ENCODE data around the gene CCDC197.

The CCDC197 gene

GRCh38 chr14:94043756-94044475 lies 46.8 kb downstream of the CCDC197 start:
- DNase-seq (ENCODE audit: low spot score): no peak

- DNase-seq (ENCODE audit: low spot score): no peak
Measured at GRCh38 chr14:94044476-94045091, 47.5 kb downstream of the CCDC197 start.

GRCh38 chr14:94045101-94045500 lies 48.0 kb downstream of the CCDC197 start:
- no peak for DNase-seq (ENCODE audit: low spot score)

- DNase-seq (ENCODE audit: low spot score): no peak
Measured at GRCh38 chr14:94045563-94046345, 48.7 kb downstream of the CCDC197 start.

GRCh38 chr14:94046696-94047250 lies 49.7 kb downstream of the CCDC197 start:
- no peak for DNase-seq (ENCODE audit: low spot score)

- no peak for DNase-seq (ENCODE audit: low spot score)
Measured at GRCh38 chr14:94047581-94047980, 50.5 kb downstream of the CCDC197 start.

- DNase-seq (ENCODE audit: low spot score): no peak
Measured at GRCh38 chr14:94048691-94049624, 51.9 kb downstream of the CCDC197 start.

GRCh38 chr14:94049625-94050023 lies 52.5 kb downstream of the CCDC197 start:
- DNase-seq (ENCODE audit: low spot score): no peak

GRCh38 chr14:94050231-94050880 lies 53.3 kb downstream of the CCDC197 start:
- DNase-seq (ENCODE audit: low spot score): peak; percentile 76

GRCh38 chr14:94051115-94051514 lies 54.0 kb downstream of the CCDC197 start:
- DNase-seq (ENCODE audit: low spot score): peak; percentile 44

- no peak for DNase-seq (ENCODE audit: low spot score)
Measured at GRCh38 chr14:94051779-94052178, 54.7 kb downstream of the CCDC197 start.

- DNase-seq (ENCODE audit: low spot score): no peak
Measured at GRCh38 chr14:94052199-94052598, 55.1 kb downstream of the CCDC197 start.

- no peak for DNase-seq (ENCODE audit: low spot score)
Measured at GRCh38 chr14:94052662-94053061, 55.6 kb downstream of the CCDC197 start.

GRCh38 chr14:94054401-94054800 lies 57.3 kb downstream of the CCDC197 start:
- no peak for DNase-seq (ENCODE audit: low spot score)

- no peak for DNase-seq (ENCODE audit: low spot score)
Measured at GRCh38 chr14:94054936-94055335, 57.8 kb downstream of the CCDC197 start.

GRCh38 chr14:94056579-94057308 lies 59.6 kb downstream of the CCDC197 start:
- DNase-seq (ENCODE audit: low spot score): no peak

GRCh38 chr14:94058128-94058673 lies 61.1 kb downstream of the CCDC197 start:
- no peak for DNase-seq (ENCODE audit: low spot score)
